OCI-LY7 (cell line): ENCODE results near the gene TRDN. TPM values are rescaled to one million over a fixed set of nuclear protein-coding genes. Genes with fewer than 3 reads are reported as not detected.

ENCODE experiments used
- BruUV-seq: library from RNA; stranded (reverse); fragments of 400-500 nt; replicated peaks from 2 replicates; lab custom pipeline; 2021; lab: Mats Ljungman, UMichigan
- CTCF ChIA-PET: fragments of 300-600 bp; sonication (Branson Sonifier 250); formaldehyde crosslinking; loops from one replicate; lab custom pipeline; 2022; ENCODE audit warnings: antibody characterized with exemption; ENCODE audit not compliant: unreplicated experiment; lab: Charles Lee
- POLR2A ChIA-PET: fragments of 300-600 bp; sonication (Branson Sonifier 250); formaldehyde crosslinking; loops from one replicate; lab custom pipeline; 2022; ENCODE audit warnings: antibody characterized with exemption; lab: Charles Lee
- DNase-seq: peaks from one replicate; pipeline ENCODE4 v3.0.0-alpha.2; 2015; ENCODE audit warnings: low spot score
- H2AFZ ChIP-seq: fragments of 200-600 bp; sonication (generic), shearing (Covaris generic); 2 replicates; pipeline ENCODE4 v1.6.1; 2014; ENCODE audit warnings: mild to moderate bottlenecking, antibody characterized with exemption, low read length, moderate library complexity
- H3K27ac ChIP-seq: fragments of 200-600 bp; sonication (generic); 2 replicates; pipeline ENCODE4 v1.5.1; 2014; ENCODE audit warnings: mixed run types, low read depth, mild to moderate bottlenecking, moderate library complexity, low read length, inconsistent platforms; ENCODE audit not compliant: poor library complexity, severe bottlenecking
- H3K36me3 ChIP-seq: fragments of 200-600 bp; sonication (generic); 2 replicates; pipeline ENCODE4 v1.6.1; 2014; ENCODE audit warnings: mild to moderate bottlenecking, antibody characterized with exemption, low read length, moderate library complexity, mixed read lengths; ENCODE audit not compliant: insufficient read depth
- H3K4me1 ChIP-seq: fragments of 200-600 bp; sonication (generic); 2 replicates; pipeline ENCODE4 v1.5.1; 2014; ENCODE audit warnings: mild to moderate bottlenecking, low read length; ENCODE audit not compliant: insufficient read depth, poor library complexity, severe bottlenecking
- H3K4me2 ChIP-seq: fragments of 200-600 bp; sonication (generic); 2 replicates; pipeline ENCODE4 v1.6.1; 2014; ENCODE audit warnings: mild to moderate bottlenecking, low read length
- H3K4me3 ChIP-seq: fragments of 200-600 bp; sonication (generic); 2 replicates; pipeline ENCODE4 v1.5.1; 2014; ENCODE audit warnings: mild to moderate bottlenecking, low read depth, low read length; ENCODE audit not compliant: poor library complexity, severe bottlenecking
- H3K79me2 ChIP-seq: fragments of 200-600 bp; sonication (generic); 2 replicates; pipeline ENCODE4 v1.6.1; 2016; ENCODE audit warnings: low read depth, mild to moderate bottlenecking, low read length, moderate library complexity, mixed read lengths; ENCODE audit not compliant: insufficient read depth
- H3K9me2 ChIP-seq: fragments of 200-600 bp; sonication (generic); 2 replicates; pipeline ENCODE4 v1.6.1; 2016; ENCODE audit warnings: mild to moderate bottlenecking, low read length, mixed read lengths; ENCODE audit not compliant: insufficient read depth
- H3K9me3 ChIP-seq: fragments of 200-600 bp; sonication (generic); 2 replicates; pipeline ENCODE4 v1.6.1; 2014; ENCODE audit warnings: mild to moderate bottlenecking, mixed run types, low read length, mixed read lengths
- H4K20me1 ChIP-seq: fragments of 200-600 bp; sonication (generic); 2 replicates; pipeline ENCODE4 v1.6.1; 2014; ENCODE audit warnings: mild to moderate bottlenecking, antibody characterized with exemption, low read length, moderate library complexity, mixed read lengths; ENCODE audit not compliant: insufficient read depth
- EZH2phosphoT487 ChIP-seq: fragments of 200-600 bp; sonication (generic); IDR thresholded peaks from 2 replicates; pipeline ENCODE4 v1.6.1; 2018; ENCODE audit warnings: low read depth, borderline replicate concordance, mild to moderate bottlenecking, mixed run types, antibody characterized with exemption, low read length, moderate library complexity, mixed read lengths
- intact Hi-C: fragments of 100-400 bp; cut with micrococcal nuclease; formaldehyde crosslinking; loops from one replicate; pipeline ENCODE4 v1.10.0; 2022; ENCODE audit not compliant: unreplicated experiment
- total RNA-seq, 2 experiments: library from RNA; depleted of rRNA in 1 of 2; stranded (reverse); fragments of >200 nt in 1 of 2; shearing (Covaris generic) in 1 of 2; gene quantifications; 2 replicates each; pipeline ENCODE4 v1.2.3, GENCODE V29; 2014 to 2022
- TF ChIP-seq, protein P1 (sequence below): fragments of 200-600 bp; sonication (generic); conservative IDR thresholded peaks from 2 replicates; pipeline ENCODE4 v1.5.1; 2014; ENCODE audit warnings: mild to moderate bottlenecking, antibody characterized with exemption, low read length, moderate library complexity, mixed read lengths

Gene TRDN
- total RNA-seq, 2 experiments from 2014 or later, result not detected

DNA sequence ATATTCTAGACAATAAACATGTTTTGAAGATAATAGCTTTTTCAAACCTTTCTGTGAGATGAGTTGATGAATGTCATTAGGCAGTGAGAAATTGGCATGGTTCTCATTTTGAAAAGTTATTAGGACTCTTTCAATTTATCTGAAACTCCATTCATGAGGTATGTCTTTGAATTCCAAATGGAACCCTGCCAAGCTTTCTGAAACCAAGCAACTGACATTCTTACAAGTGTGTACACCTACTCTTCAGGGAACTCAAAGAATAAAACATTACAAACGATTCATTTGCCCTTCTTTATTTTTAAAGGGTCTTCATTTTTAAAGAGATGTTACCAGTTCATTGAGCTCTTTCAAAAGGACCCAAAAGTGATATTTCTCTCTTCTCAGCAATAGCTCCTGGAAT, 2.1 kb upstream of the TRDN start:
- DNase-seq, result no peak
- TF ChIP-seq, protein P1, sequence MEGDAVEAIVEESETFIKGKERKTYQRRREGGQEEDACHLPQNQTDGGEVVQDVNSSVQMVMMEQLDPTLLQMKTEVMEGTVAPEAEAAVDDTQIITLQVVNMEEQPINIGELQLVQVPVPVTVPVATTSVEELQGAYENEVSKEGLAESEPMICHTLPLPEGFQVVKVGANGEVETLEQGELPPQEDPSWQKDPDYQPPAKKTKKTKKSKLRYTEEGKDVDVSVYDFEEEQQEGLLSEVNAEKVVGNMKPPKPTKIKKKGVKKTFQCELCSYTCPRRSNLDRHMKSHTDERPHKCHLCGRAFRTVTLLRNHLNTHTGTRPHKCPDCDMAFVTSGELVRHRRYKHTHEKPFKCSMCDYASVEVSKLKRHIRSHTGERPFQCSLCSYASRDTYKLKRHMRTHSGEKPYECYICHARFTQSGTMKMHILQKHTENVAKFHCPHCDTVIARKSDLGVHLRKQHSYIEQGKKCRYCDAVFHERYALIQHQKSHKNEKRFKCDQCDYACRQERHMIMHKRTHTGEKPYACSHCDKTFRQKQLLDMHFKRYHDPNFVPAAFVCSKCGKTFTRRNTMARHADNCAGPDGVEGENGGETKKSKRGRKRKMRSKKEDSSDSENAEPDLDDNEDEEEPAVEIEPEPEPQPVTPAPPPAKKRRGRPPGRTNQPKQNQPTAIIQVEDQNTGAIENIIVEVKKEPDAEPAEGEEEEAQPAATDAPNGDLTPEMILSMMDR, result no peak
- no peak for TF ChIP-seq EZH2phosphoT487
- H3K79me2 ChIP-seq, result no peaks in the 10 kb centered on the region
- ChIA-PET POLR2A (interaction anchor here (1.2 to 2.2 kb wide), 3 partner anchors 8 to 91 kb away, joined by 3 to 9 read pairs (median 3); no protein-coding TSS in a partner anchor), CTCF (no interaction called here)
- no TSS peak for BruUV-seq
- no peaks in the 10 kb centered on the region for H4K20me1 ChIP-seq
- no peak overlapping the region for H2AFZ ChIP-seq
- no peak overlapping the region for H3K4me2 ChIP-seq
- H3K9me2 ChIP-seq, result no peaks in the 10 kb centered on the region
- no peaks in the 10 kb centered on the region for H3K4me1 ChIP-seq
- H3K36me3 ChIP-seq, result no peaks in the 10 kb centered on the region
- no peaks in the 10 kb centered on the region for H3K9me3 ChIP-seq
- H3K4me3 ChIP-seq, result no peak overlapping the region
- no peak overlapping the region for H3K27ac ChIP-seq
- intact Hi-C loops, result no loop called here

DNA sequence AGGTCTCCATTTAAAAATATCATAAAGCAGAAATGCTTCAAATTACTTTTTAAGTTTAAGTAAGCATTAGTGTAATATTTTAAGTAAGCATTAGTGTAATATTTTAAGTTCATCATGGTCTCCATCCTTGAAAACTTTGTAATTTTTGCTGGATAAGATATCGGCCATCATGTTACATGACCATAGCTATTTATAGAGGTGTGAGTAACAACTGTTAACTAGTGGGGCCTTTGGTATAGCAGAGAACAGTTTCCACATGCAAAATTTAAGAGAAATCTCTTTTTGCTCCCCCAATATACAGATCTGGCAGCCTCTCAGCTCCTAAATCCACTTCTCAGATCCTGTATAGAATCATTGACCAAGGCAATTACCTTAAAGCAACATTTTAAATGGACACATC, 468 bp downstream of the TRDN start:
- intact Hi-C loops, result no loop called here
- H3K9me3 ChIP-seq, result no peaks in the 10 kb centered on the region
- no peak overlapping the region for H3K4me2 ChIP-seq
- H3K27ac ChIP-seq, result no peak overlapping the region
- CTCF ChIA-PET, result no interaction called here
- POLR2A ChIA-PET, result interaction anchor here (1.0 kb wide), 1 partner anchor 8 kb away, joined by 4 read pairs; no protein-coding TSS in a partner anchor
- no peak for DNase-seq
- no peaks in the 10 kb centered on the region for H4K20me1 ChIP-seq
- no peaks in the 10 kb centered on the region for H3K4me1 ChIP-seq
- H3K79me2 ChIP-seq, result no peaks in the 10 kb centered on the region
- H3K9me2 ChIP-seq, result no peaks in the 10 kb centered on the region
- H2AFZ ChIP-seq, result no peak overlapping the region
- no peak overlapping the region for H3K4me3 ChIP-seq
- TF ChIP-seq EZH2phosphoT487, result no peak
- TF ChIP-seq, protein P1, result no peak
- no TSS peak for BruUV-seq
- no peaks in the 10 kb centered on the region for H3K36me3 ChIP-seq

DNA sequence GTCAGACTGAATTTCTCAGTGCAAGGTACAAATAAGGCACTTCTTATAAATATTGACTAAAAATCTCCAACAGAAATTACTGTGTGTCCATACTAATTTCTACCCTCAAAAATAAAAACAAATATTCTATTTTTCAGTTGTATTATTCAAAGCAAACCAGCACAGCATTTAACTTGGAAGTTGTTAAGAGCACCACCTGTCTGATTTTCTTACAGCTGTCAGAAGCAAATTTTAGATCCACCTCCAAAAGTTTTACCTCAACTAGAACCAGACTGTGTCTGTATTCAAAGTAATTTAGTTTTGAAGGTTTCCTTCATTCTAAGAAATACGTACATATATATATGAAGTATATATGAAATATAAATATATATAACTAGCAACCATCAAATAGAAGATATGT, 1.2 kb downstream of the TRDN start:
- H3K9me3 ChIP-seq, result no peaks in the 10 kb centered on the region
- H3K4me2 ChIP-seq, result no peak overlapping the region
- H3K9me2 ChIP-seq, result no peaks in the 10 kb centered on the region
- ChIA-PET POLR2A (no interaction called here), CTCF (no interaction called here)
- intact Hi-C loops, result no loop called here
- TF ChIP-seq, protein P1, result no peak
- no peak for TF ChIP-seq EZH2phosphoT487
- H2AFZ ChIP-seq, result no peak overlapping the region
- no peaks in the 10 kb centered on the region for H3K4me1 ChIP-seq
- no peak for DNase-seq
- no peaks in the 10 kb centered on the region for H4K20me1 ChIP-seq
- no peaks in the 10 kb centered on the region for H3K36me3 ChIP-seq
- H3K4me3 ChIP-seq, result no peak overlapping the region
- no TSS peak for BruUV-seq
- no peak overlapping the region for H3K27ac ChIP-seq
- H3K79me2 ChIP-seq, result no peaks in the 10 kb centered on the region
